GM23338 (cell line): ENCODE results near the gene IGF2BP3.

ENCODE experiments used
- EZH2 ChIP-seq: fragments of 200-600 bp; sonication (generic); IDR thresholded peaks from one replicate; pipeline ENCODE4 v1.8.0; 2017; ENCODE audit warnings: antibody characterized with exemption, mild to moderate bottlenecking, low read depth; ENCODE audit not compliant: unreplicated experiment
- EZH2phosphoT487 ChIP-seq: fragments of 200-600 bp; sonication (generic); IDR thresholded peaks from one replicate; pipeline ENCODE4 v1.8.1; 2018; ENCODE audit warnings: antibody characterized with exemption; ENCODE audit not compliant: unreplicated experiment
- NANOG ChIP-seq: IDR thresholded peaks from 2 replicates; pipeline ENCODE4 v1.6.1; 2016; ENCODE audit warnings: antibody characterized with exemption, borderline replicate concordance
- ZNF331 ChIP-seq: fragments of 250-450 bp; sonication (Bioruptor Pico); IDR thresholded peaks from 2 replicates; pipeline ENCODE4 v1.5.0; 2020; ENCODE audit warnings: low read depth, mild to moderate bottlenecking, moderate library complexity
- TF ChIP-seq, protein P1 (sequence below), 2 experiments: fragments of 200-600 bp in 1 of 2; sonication (generic) in 1 of 2; conservative IDR thresholded peaks; 2 replicates each; pipeline versions ENCODE4 v1.5.1 to v1.6.1; 2016 to 2017; ENCODE audit warnings: antibody characterized with exemption in 2 of 2, low read depth in 2 of 2, mild to moderate bottlenecking in 2 of 2, moderate library complexity in 1 of 2

DNA sequence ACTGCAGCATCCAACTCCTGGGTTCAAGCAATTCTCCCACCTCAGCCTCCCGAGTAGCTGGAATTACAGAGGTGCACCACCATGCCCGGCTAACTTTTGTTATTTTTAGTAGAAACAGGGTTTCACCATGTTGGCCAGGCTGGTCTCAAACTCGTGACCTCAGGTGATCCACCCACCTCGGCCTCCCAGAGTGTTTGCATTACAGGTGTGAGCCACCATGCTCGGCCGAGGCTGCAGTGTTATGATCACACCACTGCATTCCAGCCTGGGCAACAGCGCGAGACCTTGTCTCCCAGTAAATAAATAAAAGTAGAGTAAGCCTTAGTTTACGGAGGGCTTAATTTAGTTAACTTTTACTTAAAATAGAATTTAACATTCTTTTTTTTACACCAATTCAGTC is 23.7 kb upstream of the IGF2BP3 start:
- no peak for TF ChIP-seq NANOG
- no peak for TF ChIP-seq ZNF331 (CRISPR knock-in tag)
- TF ChIP-seq, protein P1, sequence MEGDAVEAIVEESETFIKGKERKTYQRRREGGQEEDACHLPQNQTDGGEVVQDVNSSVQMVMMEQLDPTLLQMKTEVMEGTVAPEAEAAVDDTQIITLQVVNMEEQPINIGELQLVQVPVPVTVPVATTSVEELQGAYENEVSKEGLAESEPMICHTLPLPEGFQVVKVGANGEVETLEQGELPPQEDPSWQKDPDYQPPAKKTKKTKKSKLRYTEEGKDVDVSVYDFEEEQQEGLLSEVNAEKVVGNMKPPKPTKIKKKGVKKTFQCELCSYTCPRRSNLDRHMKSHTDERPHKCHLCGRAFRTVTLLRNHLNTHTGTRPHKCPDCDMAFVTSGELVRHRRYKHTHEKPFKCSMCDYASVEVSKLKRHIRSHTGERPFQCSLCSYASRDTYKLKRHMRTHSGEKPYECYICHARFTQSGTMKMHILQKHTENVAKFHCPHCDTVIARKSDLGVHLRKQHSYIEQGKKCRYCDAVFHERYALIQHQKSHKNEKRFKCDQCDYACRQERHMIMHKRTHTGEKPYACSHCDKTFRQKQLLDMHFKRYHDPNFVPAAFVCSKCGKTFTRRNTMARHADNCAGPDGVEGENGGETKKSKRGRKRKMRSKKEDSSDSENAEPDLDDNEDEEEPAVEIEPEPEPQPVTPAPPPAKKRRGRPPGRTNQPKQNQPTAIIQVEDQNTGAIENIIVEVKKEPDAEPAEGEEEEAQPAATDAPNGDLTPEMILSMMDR (conservative IDR thresholded peaks at IDR 0.05; ENCODE audit: low read depth in 2 of 2) = no peak
- no peak for TF ChIP-seq EZH2phosphoT487
- no peak for TF ChIP-seq EZH2
